PC-3 (cell line): Measurements from ENCODE around the gene SETBP1. TPM values are rescaled to one million over a fixed set of nuclear protein-coding genes. Genes with fewer than 3 reads are reported as not detected.

ENCODE experiments used
- ATAC-seq: fragments of 200-7000 bp; cut with Tn5 transposase; 2 replicates; pipeline ENCODE4 v1.9.1; 2020; ENCODE audit warnings: mild to moderate bottlenecking, moderate library complexity
- BruUV-seq: library from RNA; stranded (reverse); fragments of 400-500 nt; replicated peaks from 2 replicates; lab custom pipeline; 2021; lab: Mats Ljungman, UMichigan
- CTCF ChIA-PET: fragments of 300-600 bp; sonication (Branson Sonifier 250); formaldehyde crosslinking; loops from one replicate; lab custom pipeline; 2022; ENCODE audit warnings: antibody characterized with exemption; lab: Charles Lee
- POLR2A ChIA-PET: fragments of 300-600 bp; sonication (Branson Sonifier 250); formaldehyde crosslinking; loops from one replicate; lab custom pipeline; 2022; ENCODE audit warnings: antibody characterized with exemption; ENCODE audit not compliant: unreplicated experiment; lab: Charles Lee
- DNase-seq: peaks from one replicate; pipeline ENCODE4 v3.0.0-alpha.2; 2015
- H2AFZ ChIP-seq: fragments of 300-600 bp; sonication (generic); 2 replicates; pipeline ENCODE4 v1.6.0; 2016; ENCODE audit warnings: antibody characterized with exemption, low read length
- H3F3A ChIP-seq: fragments of 300-600 bp; sonication (generic); one replicate; pipeline ENCODE4 v1.6.0; 2017; ENCODE audit warnings: antibody characterized with exemption, low read length, control low read depth, mild to moderate bottlenecking; ENCODE audit not compliant: unreplicated experiment
- H3K27ac ChIP-seq: fragments of 300-600 bp; sonication (generic); 2 replicates; pipeline ENCODE4 v1.5.1; 2016; ENCODE audit warnings: mild to moderate bottlenecking, low read length
- H3K27me3 ChIP-seq: fragments of 300-600 bp; sonication (generic); 2 replicates; pipeline ENCODE4 v1.6.1; 2016; ENCODE audit warnings: low read length, mixed read lengths
- H3K36me3 ChIP-seq: fragments of 300-600 bp; sonication (generic); 2 replicates; pipeline ENCODE4 v1.6.1; 2016; ENCODE audit warnings: low read depth, mixed run types, low read length, mixed read lengths
- H3K4me1 ChIP-seq: fragments of 300-600 bp; sonication (generic); 2 replicates; pipeline ENCODE4 v1.5.1; 2016; ENCODE audit warnings: low read length; ENCODE audit not compliant: insufficient read depth
- H3K4me2 ChIP-seq: fragments of 300-600 bp; sonication (generic); 2 replicates; pipeline ENCODE4 v1.6.0; 2016; ENCODE audit warnings: low read length
- H3K4me3 ChIP-seq: fragments of 300-600 bp; sonication (generic); 2 replicates; pipeline ENCODE4 v1.5.1; 2016; ENCODE audit warnings: mild to moderate bottlenecking, low read length, mixed read lengths
- H3K79me2 ChIP-seq: fragments of 300-600 bp; sonication (generic); 2 replicates; pipeline ENCODE4 v1.6.1; 2017; ENCODE audit warnings: low read length, mixed read lengths
- H3K9ac ChIP-seq: fragments of 300-600 bp; sonication (generic); 2 replicates; pipeline ENCODE4 v1.6.0; 2016; ENCODE audit warnings: mild to moderate bottlenecking, low read length
- H3K9me2 ChIP-seq: fragments of 300-600 bp; sonication (generic); replicated peaks from 2 replicates; pipeline ENCODE4 v1.6.1; 2016; ENCODE audit warnings: mixed run types, low read length, mixed read lengths
- H3K9me3 ChIP-seq: fragments of 300-600 bp; sonication (generic); 2 replicates; pipeline ENCODE4 v1.6.1; 2016; ENCODE audit warnings: low read length, mixed read lengths
- H4K20me1 ChIP-seq: fragments of 300-600 bp; sonication (generic); 2 replicates; pipeline ENCODE4 v1.6.1; 2016; ENCODE audit warnings: low read length, mixed read lengths
- EZH2 ChIP-seq: fragments of 300-600 bp; sonication (generic); IDR thresholded peaks from one replicate; pipeline ENCODE4 v1.6.1; 2017; ENCODE audit warnings: antibody characterized with exemption, mild to moderate bottlenecking, low read length; ENCODE audit not compliant: unreplicated experiment
- EZH2phosphoT487 ChIP-seq: fragments of 300-600 bp; sonication (generic); IDR thresholded peaks from 2 replicates; pipeline ENCODE4 v1.6.1; 2018; ENCODE audit warnings: mild to moderate bottlenecking, antibody characterized with exemption, low read length, borderline replicate concordance
- intact Hi-C: fragments of 100-400 bp; cut with micrococcal nuclease; formaldehyde crosslinking; loops from 2 replicates; pipeline ENCODE4 v1.9.0; 2023
- total RNA-seq: library from RNA; depleted of rRNA; stranded (reverse); fragments of >200 nt; gene quantifications from 2 replicates; pipeline ENCODE4 v1.2.3, GENCODE V29; 2014
- TF ChIP-seq, protein P1 (sequence below): fragments of 300-600 bp; sonication (generic); conservative IDR thresholded peaks from 2 replicates; pipeline ENCODE4 v1.5.1; 2017; ENCODE audit warnings: antibody characterized with exemption, low read depth, mild to moderate bottlenecking, low read length

The SETBP1 gene
- total RNA-seq, 1 experiment from 2014 or later, result 2.3 TPM

DNA sequence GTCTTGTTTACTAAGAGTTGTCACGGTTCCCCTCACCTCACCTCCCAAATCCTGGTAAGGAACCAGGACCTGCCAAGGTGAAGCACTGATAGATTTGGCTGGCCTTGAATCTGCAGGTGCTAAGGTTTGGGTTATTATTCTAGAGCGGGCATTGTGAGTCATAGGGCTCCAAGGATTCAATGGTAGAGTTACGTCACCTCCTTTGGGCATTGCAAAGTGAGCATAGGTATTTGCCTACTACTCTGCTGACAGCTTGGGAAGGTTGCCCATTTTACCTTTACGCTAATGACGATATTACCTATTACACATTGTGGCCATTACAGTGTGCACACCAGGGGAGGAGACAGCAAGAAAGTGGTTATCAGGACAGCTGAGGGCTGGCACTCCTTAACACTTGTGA is 59.3 kb downstream of the SETBP1 start:
- H3K4me3 ChIP-seq, result no peak overlapping the region
- no peaks in the 10 kb centered on the region for H3K27me3 ChIP-seq
- H3K79me2 ChIP-seq, result no peaks in the 10 kb centered on the region
- no peaks in the 10 kb centered on the region for H3K9me3 ChIP-seq
- H3K9ac ChIP-seq, result no peak overlapping the region
- H3K36me3 ChIP-seq, result no peaks in the 10 kb centered on the region
- H3K9me2 ChIP-seq, result no peaks in the 10 kb centered on the region
- no peak overlapping the region for H3K4me2 ChIP-seq
- DNase-seq (peak; percentile 63), ATAC-seq (no peak; the same call in 1 of the 2 replicates)
- H3K27ac ChIP-seq, result no peak overlapping the region
- ChIA-PET POLR2A (no interaction called here), CTCF (no interaction called here)
- no peak overlapping the region for H2AFZ ChIP-seq
- TF ChIP-seq, protein P1, sequence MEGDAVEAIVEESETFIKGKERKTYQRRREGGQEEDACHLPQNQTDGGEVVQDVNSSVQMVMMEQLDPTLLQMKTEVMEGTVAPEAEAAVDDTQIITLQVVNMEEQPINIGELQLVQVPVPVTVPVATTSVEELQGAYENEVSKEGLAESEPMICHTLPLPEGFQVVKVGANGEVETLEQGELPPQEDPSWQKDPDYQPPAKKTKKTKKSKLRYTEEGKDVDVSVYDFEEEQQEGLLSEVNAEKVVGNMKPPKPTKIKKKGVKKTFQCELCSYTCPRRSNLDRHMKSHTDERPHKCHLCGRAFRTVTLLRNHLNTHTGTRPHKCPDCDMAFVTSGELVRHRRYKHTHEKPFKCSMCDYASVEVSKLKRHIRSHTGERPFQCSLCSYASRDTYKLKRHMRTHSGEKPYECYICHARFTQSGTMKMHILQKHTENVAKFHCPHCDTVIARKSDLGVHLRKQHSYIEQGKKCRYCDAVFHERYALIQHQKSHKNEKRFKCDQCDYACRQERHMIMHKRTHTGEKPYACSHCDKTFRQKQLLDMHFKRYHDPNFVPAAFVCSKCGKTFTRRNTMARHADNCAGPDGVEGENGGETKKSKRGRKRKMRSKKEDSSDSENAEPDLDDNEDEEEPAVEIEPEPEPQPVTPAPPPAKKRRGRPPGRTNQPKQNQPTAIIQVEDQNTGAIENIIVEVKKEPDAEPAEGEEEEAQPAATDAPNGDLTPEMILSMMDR, result no peak
- TF ChIP-seq EZH2, result no peak
- no peaks in the 10 kb centered on the region for H4K20me1 ChIP-seq
- H3K4me1 ChIP-seq, result no peaks in the 10 kb centered on the region; the same call in 1 of the 2 replicates
- H3F3A ChIP-seq, result no peaks in the 10 kb centered on the region
- intact Hi-C loops, result no loop called here
- BruUV-seq, result no TSS peak

DNA sequence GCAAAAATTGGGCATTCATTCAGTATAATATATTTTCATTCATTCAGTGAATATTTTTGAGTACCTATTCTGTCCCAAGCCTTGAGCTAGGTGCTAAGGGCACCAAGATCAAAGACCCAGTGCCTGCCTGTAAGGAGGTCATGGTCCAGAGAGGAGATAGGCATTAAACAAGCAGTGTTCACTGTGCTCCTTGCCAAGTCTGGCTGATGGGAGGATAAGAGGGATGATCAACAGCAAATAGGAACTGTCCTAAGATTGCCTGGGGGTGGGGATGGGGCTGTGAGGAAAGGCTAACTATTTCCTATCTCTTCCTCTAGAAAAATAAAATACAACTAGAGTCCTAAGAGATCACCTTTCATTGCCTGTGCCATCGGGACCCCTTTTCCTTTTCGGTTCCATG is 60.4 kb downstream of the SETBP1 start:
- H3K4me3 ChIP-seq, result no peak overlapping the region
- POLR2A ChIA-PET, result no interaction called here
- no peaks in the 10 kb centered on the region for H3K36me3 ChIP-seq
- H3K9me3 ChIP-seq, result no peaks in the 10 kb centered on the region
- no peaks in the 10 kb centered on the region for H3K79me2 ChIP-seq
- H3K9me2 ChIP-seq, result no peaks in the 10 kb centered on the region
- no peak overlapping the region for H3K4me2 ChIP-seq
- H3K27me3 ChIP-seq, result no peaks in the 10 kb centered on the region
- CTCF ChIA-PET, result no interaction called here
- ATAC-seq, result no peak
- TF ChIP-seq EZH2phosphoT487, result no peak
- no peak for TF ChIP-seq EZH2
- TF ChIP-seq, protein P1, result no peak
- no TSS peak for BruUV-seq
- no peak overlapping the region for H3K9ac ChIP-seq
- no peaks in the 10 kb centered on the region for H3F3A ChIP-seq
- no peak for DNase-seq
- no peak overlapping the region for H2AFZ ChIP-seq
- H4K20me1 ChIP-seq, result no peaks in the 10 kb centered on the region
- no peaks in the 10 kb centered on the region; the same call in 1 of the 2 replicates for H3K4me1 ChIP-seq
- no peak overlapping the region for H3K27ac ChIP-seq
- intact Hi-C loops, result no loop called here

DNA sequence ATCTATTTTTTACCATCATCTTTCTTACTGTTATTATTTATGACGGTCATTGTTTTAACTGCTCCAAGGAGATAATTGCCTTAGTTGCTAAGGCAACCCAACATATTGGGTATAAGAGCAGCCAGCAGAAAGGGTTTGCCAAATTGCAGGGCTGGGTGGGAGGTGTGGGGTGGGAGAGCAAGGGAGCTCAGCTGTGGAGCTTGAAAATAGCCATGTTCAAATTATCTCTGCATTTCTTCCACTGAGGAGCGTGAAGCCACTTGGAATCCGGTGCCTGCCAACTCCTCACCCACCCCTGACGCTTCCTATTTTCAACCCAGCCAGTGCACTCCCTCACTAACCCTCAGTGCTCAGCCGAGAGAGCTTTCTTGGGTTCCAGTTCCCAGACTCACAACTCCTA is 60.8 kb downstream of the SETBP1 start:
- Histone ChIP-seq H3K27me3 (no peaks in the 10 kb centered on the region), H3K4me1 (no peaks in the 10 kb centered on the region; the same call in 1 of the 2 replicates), H4K20me1 (no peaks in the 10 kb centered on the region), H2AFZ (no peak overlapping the region), H3K9me3 (no peaks in the 10 kb centered on the region), H3K79me2 (no peaks in the 10 kb centered on the region), H3K9me2 (no peaks in the 10 kb centered on the region), H3K4me3 (no peak overlapping the region), H3K27ac (no peak overlapping the region), H3K36me3 (no peaks in the 10 kb centered on the region), H3F3A (no peaks in the 10 kb centered on the region), H3K9ac (no peak overlapping the region), H3K4me2 (no peak overlapping the region)
- no TSS peak for BruUV-seq
- no peak for TF ChIP-seq EZH2phosphoT487
- TF ChIP-seq EZH2, result no peak
- TF ChIP-seq, protein P1, result no peak
- intact Hi-C loops, result no loop called here
- DNase-seq, result no peak
- CTCF ChIA-PET, result no interaction called here
- POLR2A ChIA-PET, result no interaction called here
- no peak for ATAC-seq
